Heart right ventricle (tissue), 16 donors: ENCODE measurements around the gene ZNF227. TPM values are rescaled to one million over a fixed set of nuclear protein-coding genes. Genes with fewer than 3 reads are reported as not detected.
"Not testable (repeated sequence)": the region's sequence is repeated elsewhere in the genome, so short reads cannot be mapped to it uniquely, and the experiment has no call there.

ENCODE experiments used
- ATAC-seq, 8 donors: fragments of 200-7000 bp; cut with Tn5 transposase; one replicate each; pipeline ENCODE4 v1.9.1; 2020; ENCODE audit warnings: mild to moderate bottlenecking in 8 of 8, moderate library complexity in 8 of 8, moderate number of reproducible peaks in 1 of 8
- DNase-seq, 2 donors: peaks; one replicate each; pipeline ENCODE4 v3.0.0-alpha.2; 2020
- H3K27ac ChIP-seq, 10 donors: fragments of 200-600 bp; sonication (generic) in 2 of 10; one replicate each; pipeline versions ENCODE4 v1.5.0 to v1.8.0; 2020 to 2022; ENCODE audit warnings: mild to moderate bottlenecking in 3 of 10
- H3K27me3 ChIP-seq, 7 donors: fragments of 200-600 bp; one replicate each; pipeline ENCODE4 v1.8.0; 2021 to 2022; ENCODE audit warnings: mild to moderate bottlenecking in 2 of 7
- H3K36me3 ChIP-seq, 9 donors: fragments of 200-600 bp; sonication (generic) in 1 of 9; one replicate each; pipeline versions ENCODE4 v1.5.0 to v1.8.0; 2020 to 2022; ENCODE audit warnings: mild to moderate bottlenecking in 2 of 9
- H3K4me1 ChIP-seq, 9 donors: fragments of 200-600 bp; sonication (generic) in 1 of 9; one replicate each; pipeline versions ENCODE4 v1.5.0 to v1.8.0; 2020 to 2022; ENCODE audit warnings: mild to moderate bottlenecking in 4 of 9
- H3K4me3 ChIP-seq, 10 donors: fragments of 200-600 bp; sonication (generic) in 2 of 10; one replicate each; pipeline versions ENCODE4 v1.5.0 to v1.8.0; 2020 to 2022; ENCODE audit warnings: mild to moderate bottlenecking in 7 of 10, moderate library complexity in 2 of 10
- H3K9me3 ChIP-seq, 11 donors: fragments of 200-600 bp in 10 of 11; sonication (generic) in 2 of 11; one replicate each; pipeline versions ENCODE4 v1.5.0 to v1.8.0; 2013 to 2022; ENCODE audit warnings: mild to moderate bottlenecking in 2 of 11, control low read depth in 1 of 11, moderate library complexity in 1 of 11
- WGBS, 2 donors: extraction: QIAGEN DNeasy Blood & Tissue Kit; methylation state at CpG; one replicate each; pipeline ENCODE4 v1.1.7; 2013; ENCODE audit warnings: inconsistent platforms in 1 of 2; 5-methylcytosine and 5-hydroxymethylcytosine counted together
- intact Hi-C, 10 donors: fragments of 100-400 bp; cut with DNase I; formaldehyde crosslinking; loops; one replicate each; pipeline versions ENCODE4 v1.11.1 to v1.14.2; 2022
- polyA plus RNA-seq, 2 donors: library from polyadenylated mRNA; stranded (reverse); fragments of 200-250 nt; gene quantifications; one replicate each; pipeline ENCODE4 v1.2.3, GENCODE V29; 2013
- total RNA-seq, 10 donors: library from RNA; stranded (reverse); fragmentation: NEBNext Ultra II Directional in 3 of 10; extraction: Animal tissue kit (Norgen Biotek cat#: 25700) in 3 of 10; gene quantifications; one replicate each; pipeline versions ENCODE4 v1.2.1 to v1.2.4, GENCODE V29; 2021 to 2023
- TF ChIP-seq, protein P1 (sequence below), 9 donors: fragments of 200-600 bp; sonication (generic) in 2 of 9; IDR thresholded peaks; one replicate each; pipeline versions ENCODE4 v1.5.0 to v1.8.0; 2021 to 2022; ENCODE audit warnings: antibody characterized with exemption in 9 of 9, mild to moderate bottlenecking in 5 of 9, moderate library complexity in 1 of 9
- donor health status: Arrhythmogenic right ventricular cardiomyopathy.
- donor health status: ischemic (EF 13 %, LVEDD 7.1; RV severe dilation, severe dysfunction).
- donor health status: healthy with polysubstance abuse.
- donor health status: DM: no; HTN: yes; CAD: no.
- donor health status: DM: no; HTN: no; CAD: no.
- donor health status: ischemic (EF 25% LVEDD 6.9; RV normal size, moderate dysfunction).
- donor health status: ischemic (EF 25% LVEDD 5.7; RV mildly dilated, moderate dysfunction).
- donor health status: healthy.
- donor health status: DM: yes; HTN: yes; CAD: no.
- donor health status: Ischemic cardiomyopathy.
- donor health status: ischemic (EF 35%, LVEDD 5.7; RV mildly dilated, moderate dysfunction).
- donor health status: nonischemic (EF 11% LVEDD 7.7; RV severe dilation, severe dysfunction).
- donor health status: DM: yes; HTN: yes; CAD: no.
- donor health status: PGD.
- donor health status: ischemic (EF 29% LVEDD 5.4; RV normal size, mild dysfunction).
- donor health status: nonischemic (EF 23%, LVEDD 6.1; RV moderate dilation, normal function).

The ZNF227 gene
- total and polyA plus RNA-seq, 12 donors: 4.0 to 18.1 (median 12.5) TPM

DNA sequence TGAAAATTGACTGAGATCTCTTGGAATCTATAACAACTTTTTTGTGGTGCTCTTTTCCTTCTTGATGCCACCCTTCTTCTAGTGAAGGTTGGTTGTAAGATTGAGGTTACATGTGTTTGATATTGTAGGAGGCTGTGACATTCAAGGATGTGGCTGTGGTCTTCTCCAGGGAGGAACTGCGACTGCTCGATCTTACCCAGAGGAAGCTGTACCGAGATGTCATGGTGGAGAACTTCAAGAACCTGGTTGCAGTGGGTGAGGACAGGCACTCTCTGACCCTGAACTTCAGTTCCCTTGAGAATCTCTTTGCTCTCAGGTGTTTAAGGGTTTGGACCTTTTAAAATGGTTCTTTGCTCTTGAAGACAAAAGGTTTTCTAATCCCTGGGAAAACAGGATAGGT is 16.0 kb downstream of the ZNF227 start:
- WGBS, 2 donors: 91 to 94% methylated on average over 3 of the region's 3 CpGs
- H3K36me3 ChIP-seq: peaks cover 0 to 82% (median 78%) of the 10 kb centered on the region in 9 donors
- intact Hi-C loops: no loop called here
- DNase-seq: no peak
- H3K27me3 ChIP-seq: no peaks in the 10 kb centered on the region
- H3K4me3 ChIP-seq: no peak overlapping the region
- H3K27ac ChIP-seq: no peak overlapping the region
- TF ChIP-seq, protein P1, sequence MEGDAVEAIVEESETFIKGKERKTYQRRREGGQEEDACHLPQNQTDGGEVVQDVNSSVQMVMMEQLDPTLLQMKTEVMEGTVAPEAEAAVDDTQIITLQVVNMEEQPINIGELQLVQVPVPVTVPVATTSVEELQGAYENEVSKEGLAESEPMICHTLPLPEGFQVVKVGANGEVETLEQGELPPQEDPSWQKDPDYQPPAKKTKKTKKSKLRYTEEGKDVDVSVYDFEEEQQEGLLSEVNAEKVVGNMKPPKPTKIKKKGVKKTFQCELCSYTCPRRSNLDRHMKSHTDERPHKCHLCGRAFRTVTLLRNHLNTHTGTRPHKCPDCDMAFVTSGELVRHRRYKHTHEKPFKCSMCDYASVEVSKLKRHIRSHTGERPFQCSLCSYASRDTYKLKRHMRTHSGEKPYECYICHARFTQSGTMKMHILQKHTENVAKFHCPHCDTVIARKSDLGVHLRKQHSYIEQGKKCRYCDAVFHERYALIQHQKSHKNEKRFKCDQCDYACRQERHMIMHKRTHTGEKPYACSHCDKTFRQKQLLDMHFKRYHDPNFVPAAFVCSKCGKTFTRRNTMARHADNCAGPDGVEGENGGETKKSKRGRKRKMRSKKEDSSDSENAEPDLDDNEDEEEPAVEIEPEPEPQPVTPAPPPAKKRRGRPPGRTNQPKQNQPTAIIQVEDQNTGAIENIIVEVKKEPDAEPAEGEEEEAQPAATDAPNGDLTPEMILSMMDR (IDR thresholded peaks at IDR 0.05): no peak
- H3K9me3 ChIP-seq: peaks cover 0 to 95% (median 27%) of the 10 kb centered on the region in 11 donors
- ATAC-seq: no peak
- H3K4me1 ChIP-seq: no peaks in the 10 kb centered on the region

DNA sequence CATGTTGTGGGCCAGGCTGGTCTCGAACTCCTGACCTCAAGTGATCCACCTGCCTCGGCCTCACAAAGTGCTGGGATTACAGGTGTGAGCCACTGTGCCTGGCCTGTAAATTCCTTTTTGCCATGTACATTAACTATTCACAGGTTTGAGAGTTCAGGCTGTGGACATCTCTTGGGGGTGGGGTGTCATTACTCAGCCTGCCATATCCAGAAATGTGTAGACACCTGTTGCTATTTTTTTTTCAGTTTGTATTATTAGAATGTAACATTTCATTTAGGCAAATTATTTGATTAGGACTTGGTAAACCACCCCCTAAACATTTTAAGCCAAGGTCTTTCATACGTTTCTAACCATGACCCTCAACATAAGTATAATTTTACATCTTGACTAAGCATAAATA is 20.5 kb downstream of the ZNF227 start:
- ATAC-seq: no peak
- H3K9me3 ChIP-seq: peaks cover 0 to 99% (median 57%) of the 10 kb centered on the region in 11 donors

DNA sequence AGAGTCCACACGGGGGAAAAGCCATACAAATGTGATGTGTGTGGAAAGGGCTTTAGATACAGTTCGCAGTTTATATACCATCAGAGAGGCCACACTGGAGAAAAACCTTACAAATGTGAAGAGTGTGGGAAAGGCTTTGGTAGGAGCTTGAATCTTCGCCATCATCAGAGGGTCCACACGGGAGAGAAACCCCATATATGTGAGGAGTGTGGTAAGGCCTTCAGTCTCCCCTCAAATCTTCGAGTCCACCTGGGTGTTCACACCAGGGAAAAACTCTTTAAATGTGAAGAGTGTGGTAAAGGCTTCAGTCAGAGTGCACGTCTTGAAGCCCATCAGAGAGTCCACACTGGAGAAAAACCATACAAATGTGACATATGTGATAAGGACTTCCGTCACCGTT is 24.1 kb downstream of the ZNF227 start:
- intact Hi-C loops: no loop called here

More for the DNA sequence above, 20.5 kb downstream of the ZNF227 start:
- no peak for DNase-seq
- intact Hi-C loops: no loop called here
- Histone ChIP-seq H3K4me3 (no peak overlapping the region), H3K27me3 (no peaks in the 10 kb centered on the region), H3K36me3 (peaks cover 6 to 100% (median 91%) of the 10 kb centered on the region in 9 donors), H3K4me1 (no peaks in the 10 kb centered on the region), H3K27ac (no peak overlapping the region)
- WGBS, 2 donors: 96 to 98% methylated on average over 3 of the region's 3 CpGs
- TF ChIP-seq, protein P1 (IDR thresholded peaks at IDR 0.05): no peak

DNA sequence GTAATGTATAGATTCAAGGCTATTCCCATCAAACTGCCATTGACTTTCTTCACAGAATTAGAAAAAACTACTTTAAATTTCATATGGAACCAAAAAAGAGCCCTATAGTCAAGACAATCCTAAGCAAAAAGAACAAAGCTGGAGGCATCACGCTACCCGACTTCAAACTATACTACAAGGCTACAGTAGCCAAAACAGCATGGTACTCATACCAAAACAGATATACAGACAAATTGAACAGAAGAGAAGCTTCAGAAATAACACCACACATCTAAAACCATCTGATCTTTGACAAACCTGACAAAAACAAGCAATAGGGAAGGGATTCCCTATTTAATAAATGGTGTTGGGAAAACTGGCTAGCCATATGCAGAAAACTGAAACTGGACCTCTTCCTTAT is 40.0 kb downstream of the ZNF227 start:
- H3K4me3 ChIP-seq, ATAC-seq, H3K27me3 ChIP-seq, DNase-seq, intact Hi-C loops, H3K27ac ChIP-seq, H3K4me1 ChIP-seq: not testable (repeated sequence)
- Histone ChIP-seq H3K9me3 (peaks cover 0 to 100% (median 89%) of the 10 kb centered on the region in 11 donors), H3K36me3 (peaks cover 0 to 55% (median 0%) of the 10 kb centered on the region in 9 donors)
- 82 to 96% methylated on average over 2 of the region's 2 CpGs for WGBS, 2 donors

More for the DNA sequence above, 24.1 kb downstream of the ZNF227 start:
- no peaks in the 10 kb centered on the region for H3K27me3 ChIP-seq
- WGBS, 2 donors: 96 to 98% methylated on average over 8 of the region's 8 CpGs
- TF ChIP-seq, protein P1 (IDR thresholded peaks at IDR 0.05): no peak
- no peak for DNase-seq
- no peak overlapping the region for H3K4me3 ChIP-seq
- peaks cover 6 to 85% (median 58%) of the 10 kb centered on the region in 9 donors for H3K36me3 ChIP-seq
- ATAC-seq: no peak
- no peaks in the 10 kb centered on the region for H3K4me1 ChIP-seq
- H3K27ac ChIP-seq: no peak overlapping the region
- peaks cover 0 to 100% (median 65%) of the 10 kb centered on the region in 11 donors for H3K9me3 ChIP-seq

DNA sequence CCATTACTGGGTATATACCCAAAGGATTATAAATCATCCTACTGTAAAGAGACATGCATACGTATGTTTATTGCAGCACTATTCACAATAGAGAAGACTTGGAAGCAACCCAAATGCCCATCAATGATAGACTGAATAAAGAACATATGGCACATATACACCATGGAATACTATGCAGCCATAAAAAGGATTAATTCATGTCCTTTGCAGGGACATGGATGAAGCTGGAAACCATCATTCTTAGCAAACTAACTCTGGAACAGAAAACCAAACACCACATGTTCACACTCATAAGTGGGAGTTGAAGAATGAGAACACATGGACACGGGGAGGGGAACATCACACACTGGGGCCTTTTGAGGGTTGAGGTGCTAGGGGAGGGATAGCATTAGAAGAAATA is 41.1 kb downstream of the ZNF227 start:
- intact Hi-C loops, H3K4me1 ChIP-seq, DNase-seq, H3K4me3 ChIP-seq, H3K27ac ChIP-seq, H3K27me3 ChIP-seq, ATAC-seq: not testable (repeated sequence)
- WGBS, 2 donors: 95 to 98% methylated on average over 2 of the region's 2 CpGs
- Histone ChIP-seq H3K9me3 (peaks cover 0 to 100% (median 88%) of the 10 kb centered on the region in 11 donors), H3K36me3 (peaks cover 0 to 44% (median 0%) of the 10 kb centered on the region in 9 donors)
